Effector memory CD4-positive, alpha-beta T cell (primary cell): ENCODE data around the gene PAWR.

Experiments
- DNase-seq, 3 donors: peaks; one replicate each; pipeline ENCODE4 v3.0.0-alpha.2; 2020
- H3K27ac ChIP-seq: 2 replicates; pipeline ENCODE4 v1.7.0; 2013; ENCODE audit warnings: mild to moderate bottlenecking, low read length, moderate library complexity; ENCODE audit not compliant: insufficient read depth, poor library complexity, severe bottlenecking
- H3K27me3 ChIP-seq: replicated peaks from 2 replicates; pipeline ENCODE4 v1.7.0; 2013; ENCODE audit warnings: mild to moderate bottlenecking, low read length; ENCODE audit not compliant: insufficient read depth, control insufficient read depth, poor library complexity, severe bottlenecking
- H3K36me3 ChIP-seq: 2 replicates; pipeline ENCODE4 v1.7.0; 2013; ENCODE audit warnings: mild to moderate bottlenecking, low read length, moderate library complexity; ENCODE audit not compliant: control insufficient read depth, insufficient read depth
- H3K4me1 ChIP-seq: 2 replicates; pipeline ENCODE4 v1.7.0; 2013; ENCODE audit warnings: low read length, mild to moderate bottlenecking; ENCODE audit not compliant: control insufficient read depth, insufficient read depth, poor library complexity, severe bottlenecking
- H3K4me3 ChIP-seq: 2 replicates; pipeline ENCODE4 v1.7.0; 2013; ENCODE audit warnings: low read length, low read depth, mild to moderate bottlenecking; ENCODE audit not compliant: insufficient read depth, poor library complexity, severe bottlenecking
- H3K9me3 ChIP-seq: 2 replicates; pipeline ENCODE4 v1.7.0; 2013; ENCODE audit warnings: mild to moderate bottlenecking, low read length, moderate library complexity; ENCODE audit not compliant: control insufficient read depth

Gene PAWR

DNA sequence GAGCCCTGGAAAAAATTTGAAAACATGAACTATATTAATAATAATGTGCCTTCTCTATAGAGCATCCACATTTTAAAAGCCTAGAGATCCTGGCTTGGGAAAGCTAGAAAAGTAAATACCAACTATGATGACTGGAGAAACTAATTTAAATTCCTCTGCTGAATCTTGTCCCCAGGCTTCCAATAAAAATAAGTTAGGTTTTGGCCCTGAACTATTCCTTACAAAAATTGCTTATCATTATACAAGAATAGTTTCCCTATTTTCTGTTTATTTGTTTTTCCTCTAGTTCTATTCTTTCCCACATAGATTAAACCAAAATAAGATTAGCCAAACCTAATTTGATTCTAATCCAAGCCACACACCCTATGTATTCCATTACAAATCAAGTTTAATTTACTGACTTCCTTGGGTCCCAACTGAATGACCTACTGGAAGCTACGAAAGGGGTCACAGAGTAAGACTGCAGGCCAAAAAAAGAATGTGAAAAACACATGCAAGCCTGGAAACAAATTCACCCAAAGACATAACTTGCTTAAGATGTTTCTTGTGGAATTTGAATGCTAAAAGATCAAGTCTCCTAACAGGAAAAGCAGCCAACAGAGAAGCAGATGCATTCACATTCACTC lies 133.0 kb downstream of the PAWR start:
- no peaks in the 10 kb centered on the region for H3K9me3 ChIP-seq
- no peaks in the 10 kb centered on the region for H3K27me3 ChIP-seq
- H3K4me1 ChIP-seq: no peaks in the 10 kb centered on the region
- H3K4me3 ChIP-seq: no peak overlapping the region
- H3K27ac ChIP-seq: no peak overlapping the region
- DNase-seq: no peak
- no peaks in the 10 kb centered on the region for H3K36me3 ChIP-seq

DNA sequence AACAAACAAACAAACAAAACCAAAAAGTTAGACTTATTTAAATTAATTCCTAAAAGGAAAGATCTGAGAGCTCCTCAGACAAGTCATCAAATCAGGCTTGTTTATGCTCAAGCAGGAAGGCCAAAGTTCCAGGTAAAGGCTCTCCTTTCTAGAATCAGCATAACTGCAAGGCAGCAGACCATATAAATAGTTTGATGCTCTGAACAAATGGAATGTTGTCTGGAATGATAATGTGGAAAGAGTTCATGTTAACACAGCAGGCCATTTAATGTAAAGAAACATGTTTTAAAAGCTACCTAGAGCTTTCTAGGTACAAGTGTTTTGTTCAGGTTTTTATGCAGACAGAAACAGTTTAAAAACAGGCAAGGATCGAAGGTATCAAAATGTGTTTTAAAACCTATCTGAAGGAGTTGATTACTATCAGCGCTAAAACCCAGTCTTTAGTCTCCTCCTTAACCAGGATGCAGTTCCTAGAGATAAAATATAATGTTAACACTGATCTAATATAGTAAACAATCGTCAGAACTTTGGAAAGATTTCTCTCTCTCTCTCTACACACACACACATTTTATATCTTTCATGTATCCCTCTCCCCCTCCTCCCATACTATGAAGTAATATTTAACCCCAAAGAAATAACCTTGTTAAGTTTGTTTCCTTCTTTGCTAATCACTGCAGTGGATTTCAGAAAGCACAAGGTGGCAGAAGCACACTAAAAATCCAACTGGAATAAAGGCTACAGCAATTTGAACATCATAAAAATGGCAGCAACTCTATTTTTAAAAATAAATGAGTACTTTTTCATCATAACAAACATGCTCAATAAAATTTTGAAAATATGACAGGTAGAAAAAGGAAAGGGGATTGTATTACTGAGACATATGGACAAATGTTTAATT lies 135.5 kb downstream of the PAWR start:
- Histone ChIP-seq H3K36me3 (no peaks in the 10 kb centered on the region), H3K27me3 (no peaks in the 10 kb centered on the region), H3K4me3 (no peak overlapping the region), H3K27ac (no peak overlapping the region), H3K4me1 (no peaks in the 10 kb centered on the region), H3K9me3 (no peaks in the 10 kb centered on the region)
- no peak for DNase-seq

DNA sequence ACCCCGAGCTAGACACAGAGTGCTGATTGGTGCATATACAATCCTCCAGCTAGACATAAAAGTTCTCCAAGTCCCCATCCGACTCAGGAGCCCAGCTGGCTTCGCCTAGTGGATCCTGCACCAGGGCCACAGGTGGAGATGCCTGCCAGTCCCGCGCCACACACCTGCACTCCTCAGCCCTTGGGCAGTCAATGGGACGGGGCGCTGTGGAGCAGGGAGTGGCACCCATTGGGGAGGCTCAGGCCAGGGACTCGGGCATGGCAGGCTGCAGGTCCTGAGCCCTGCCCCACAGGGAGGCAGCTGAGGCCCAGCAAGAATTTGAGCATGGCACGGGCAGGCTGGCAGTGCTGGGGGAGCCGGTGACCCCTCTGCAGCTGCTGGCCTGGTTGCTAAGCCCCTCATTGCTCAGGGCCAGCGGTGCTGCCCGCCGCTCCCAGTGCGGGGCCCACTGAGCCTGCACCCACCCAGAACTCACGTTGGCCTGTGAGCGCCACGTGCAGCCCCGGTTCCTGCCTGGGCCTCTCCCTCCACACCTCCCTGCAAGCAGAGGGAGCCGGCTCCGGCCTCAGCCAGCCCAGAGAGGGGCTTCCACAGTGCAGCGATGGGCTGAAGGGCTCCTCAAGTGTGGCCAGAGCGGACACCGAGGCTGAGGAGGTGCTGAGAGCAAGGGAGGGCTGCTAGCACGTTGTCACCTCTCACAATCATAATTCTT lies 136.7 kb downstream of the PAWR start:
- Histone ChIP-seq H3K4me3 (no peak overlapping the region), H3K9me3 (no peaks in the 10 kb centered on the region), H3K27ac (no peak overlapping the region), H3K36me3 (no peaks in the 10 kb centered on the region), H3K4me1 (no peaks in the 10 kb centered on the region), H3K27me3 (no peaks in the 10 kb centered on the region)
- no peak for DNase-seq

DNA sequence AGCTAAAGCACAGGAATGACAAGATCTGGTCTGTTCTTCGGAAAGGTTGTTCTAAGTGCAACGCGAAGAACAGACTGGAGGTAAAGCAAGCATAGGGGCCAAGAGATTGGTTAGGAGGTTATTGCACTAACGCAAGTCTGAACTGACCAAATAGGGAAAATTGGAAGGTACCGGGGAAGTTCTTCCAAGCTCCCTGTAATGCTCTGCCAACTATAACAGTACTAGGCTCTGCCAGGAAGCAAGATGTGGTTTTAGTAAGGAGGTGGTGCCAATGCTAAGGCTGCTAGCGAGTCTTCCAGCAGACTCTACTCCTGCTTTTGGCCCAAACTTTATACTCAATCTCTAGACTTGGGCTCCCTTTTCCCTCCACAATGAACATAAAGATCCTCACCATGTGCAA lies 138.6 kb downstream of the PAWR start:
- no peaks in the 10 kb centered on the region for H3K36me3 ChIP-seq
- H3K4me1 ChIP-seq: no peaks in the 10 kb centered on the region
- H3K27ac ChIP-seq: no peak overlapping the region
- H3K4me3 ChIP-seq: no peak overlapping the region
- H3K9me3 ChIP-seq: no peaks in the 10 kb centered on the region
- DNase-seq: no peak
- no peaks in the 10 kb centered on the region for H3K27me3 ChIP-seq

DNA sequence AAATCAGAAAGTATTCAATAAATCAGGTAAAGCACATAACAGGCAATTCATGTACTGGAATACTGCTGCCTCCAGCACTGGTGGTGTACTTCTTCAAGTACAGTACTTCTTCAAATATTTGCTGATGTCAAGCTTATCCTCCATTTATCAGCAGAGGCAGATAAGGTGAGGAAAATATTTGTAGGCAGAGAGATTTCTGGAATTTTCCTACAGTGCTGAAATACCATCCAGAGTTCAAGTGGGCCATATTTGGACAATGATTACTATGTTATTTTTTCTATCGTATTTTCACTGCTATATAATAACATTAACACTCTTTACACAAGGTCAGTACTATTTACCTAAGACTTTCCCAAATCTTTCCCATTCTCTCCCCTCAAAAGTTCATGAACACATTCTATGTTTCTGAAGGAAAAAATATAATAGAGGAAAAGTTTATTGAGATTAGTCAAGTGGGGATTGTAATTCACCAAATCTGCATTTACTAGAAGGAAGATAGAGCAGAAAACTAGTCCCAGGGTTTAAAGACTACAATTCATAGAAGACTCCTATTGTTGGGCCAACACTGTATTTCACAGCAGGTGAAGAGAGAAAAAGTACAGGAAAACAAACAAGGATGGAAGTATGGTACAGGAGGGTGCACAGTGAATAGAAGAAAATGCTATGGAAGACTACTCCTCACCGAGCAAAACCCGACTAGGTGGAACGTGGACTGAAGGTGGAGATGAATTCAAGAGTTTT lies 141.1 kb downstream of the PAWR start:
- H3K36me3 ChIP-seq: no peaks in the 10 kb centered on the region
- no peaks in the 10 kb centered on the region for H3K9me3 ChIP-seq
- H3K4me3 ChIP-seq: no peak overlapping the region
- no peak for DNase-seq
- no peak overlapping the region for H3K27ac ChIP-seq
- no peaks in the 10 kb centered on the region for H3K4me1 ChIP-seq
- H3K27me3 ChIP-seq: no peaks in the 10 kb centered on the region

DNA sequence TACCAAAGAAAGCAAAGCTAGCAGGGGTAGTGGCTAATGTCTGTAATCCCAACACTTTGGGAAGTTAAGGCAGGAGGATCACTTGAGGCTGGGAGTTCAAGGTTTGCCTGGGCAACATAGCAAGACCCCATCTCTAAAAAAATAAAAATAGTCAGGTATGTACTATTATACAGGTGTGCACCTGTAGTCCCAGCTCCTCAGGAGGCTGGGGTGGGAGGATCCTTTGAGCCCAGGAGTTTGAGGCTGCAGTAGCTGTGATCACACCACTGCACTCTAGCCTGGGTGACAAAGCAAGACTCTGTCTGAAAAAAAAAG lies 142.2 kb downstream of the PAWR start:
- Histone ChIP-seq H3K4me1 (no peaks in the 10 kb centered on the region), H3K27ac (no peak overlapping the region)

DNA sequence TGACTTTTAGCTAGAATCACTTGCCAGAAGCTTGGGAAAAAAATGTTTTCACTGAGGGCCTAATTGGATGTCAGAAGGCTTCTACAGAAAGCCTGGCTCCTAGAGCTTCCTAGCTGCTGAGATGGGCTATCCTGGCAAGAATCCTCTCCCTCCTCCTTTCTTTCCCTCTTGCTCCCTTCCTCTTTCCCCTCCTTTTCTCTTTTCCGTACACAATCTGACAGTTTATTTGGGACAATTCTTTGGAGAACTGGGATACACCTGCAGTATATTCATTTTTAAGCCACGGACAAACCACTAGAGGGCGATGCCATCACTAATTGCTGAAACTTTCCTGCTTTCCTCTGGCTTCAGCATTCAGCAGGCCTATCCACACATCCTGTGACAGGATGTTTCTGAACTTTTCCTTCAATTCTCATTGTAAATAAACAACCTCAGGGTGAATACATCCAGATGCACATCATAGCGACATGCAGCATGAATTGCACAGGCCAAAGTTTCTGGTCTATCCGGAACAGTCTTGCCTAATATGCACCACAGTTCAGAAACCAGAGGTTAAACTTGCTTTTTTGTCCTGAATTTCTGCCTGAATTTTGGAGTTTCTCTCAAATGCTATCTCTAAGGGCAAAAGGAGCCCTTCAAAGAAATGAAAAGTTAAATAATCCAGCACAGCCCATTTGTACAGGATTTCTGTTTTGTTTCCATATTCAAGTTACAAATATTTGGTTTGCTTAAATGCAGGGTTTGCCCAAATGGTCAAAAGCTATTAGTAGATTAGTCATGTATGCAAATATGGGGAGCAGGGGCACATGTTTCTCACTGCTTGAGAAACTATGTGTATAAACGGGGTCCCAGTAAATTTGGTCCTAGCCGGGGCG lies 142.8 kb downstream of the PAWR start:
- Histone ChIP-seq H3K4me1 (no peaks in the 10 kb centered on the region), H3K4me3 (no peak overlapping the region), H3K9me3 (no peaks in the 10 kb centered on the region), H3K27me3 (no peaks in the 10 kb centered on the region), H3K27ac (no peak overlapping the region), H3K36me3 (no peaks in the 10 kb centered on the region)
- no peak for DNase-seq

More for the DNA sequence above, 142.2 kb downstream of the PAWR start:
- Histone ChIP-seq H3K36me3 (no peaks in the 10 kb centered on the region), H3K9me3 (no peaks in the 10 kb centered on the region), H3K27me3 (no peaks in the 10 kb centered on the region), H3K4me3 (no peak overlapping the region)
- DNase-seq: no peak

DNA sequence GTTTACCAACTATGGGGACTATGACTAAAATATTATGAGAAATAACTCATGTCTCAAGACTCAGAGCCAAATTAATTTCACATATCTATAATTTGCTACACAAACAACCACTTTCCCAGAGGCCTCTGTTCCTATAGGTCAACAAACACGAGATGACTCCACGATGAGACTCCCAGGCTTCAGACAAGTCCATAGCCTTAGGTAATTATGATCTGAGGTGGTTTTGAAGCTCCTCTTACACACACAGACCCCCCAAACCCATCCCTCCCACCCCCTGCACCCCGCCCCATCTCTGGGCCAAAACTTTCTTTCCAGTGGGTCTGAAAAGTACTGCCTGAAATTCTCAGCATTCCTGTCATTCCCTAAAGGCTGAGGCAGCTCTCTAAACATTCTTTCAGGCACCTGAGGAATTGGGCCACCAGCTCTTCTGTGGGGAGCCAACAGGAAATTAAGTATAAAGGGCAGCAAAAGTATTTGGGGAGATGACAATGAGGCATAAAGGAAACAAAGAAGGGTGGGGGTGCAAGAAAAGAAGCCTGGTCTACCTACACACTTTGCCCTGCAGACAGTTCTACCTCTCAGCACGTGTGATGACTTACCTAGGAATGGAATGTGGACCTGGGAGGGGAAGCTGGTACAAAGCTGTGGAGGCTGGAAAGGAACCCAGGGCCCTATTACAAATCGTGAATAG lies 143.6 kb downstream of the PAWR start:
- H3K4me1 ChIP-seq: no peaks in the 10 kb centered on the region
- H3K4me3 ChIP-seq: no peak overlapping the region
- no peak for DNase-seq
- H3K27ac ChIP-seq: no peak overlapping the region
- H3K9me3 ChIP-seq: no peaks in the 10 kb centered on the region
- H3K27me3 ChIP-seq: no peaks in the 10 kb centered on the region
- no peaks in the 10 kb centered on the region for H3K36me3 ChIP-seq
